SK-N-SH (cell line): ENCODE data around the gene NYAP1. TPM values are rescaled to one million over a fixed set of nuclear protein-coding genes. Genes with fewer than 3 reads are reported as not detected.

Experiments
- CTCF ChIA-PET: fragments of 300-600, 350-600 bp; formaldehyde crosslinking; extraction: SDS; loops from one replicate; lab custom pipeline; 2021; lab: Yijun Ruan, JAX
- POLR2A ChIA-PET: fragments of 350-600 bp; sonication (Branson Sonifier 250); formaldehyde crosslinking; extraction: SDS; loops from one replicate; lab custom pipeline; 2020; ENCODE audit warnings: antibody characterized with exemption, inconsistent platforms; lab: Yijun Ruan, JAX
- DNase-seq: peaks from one replicate; pipeline ENCODE4 v3.0.0; 2012
- H2AFZ ChIP-seq: fragments of 200-600 bp; sonication (generic); 2 replicates; pipeline ENCODE4 v1.8.1; 2016; ENCODE audit warnings: antibody characterized with exemption, mild to moderate bottlenecking, low read depth
- H3F3A ChIP-seq: fragments of 200-600 bp; sonication (generic); replicated peaks from 2 replicates; pipeline ENCODE3; 2016; ENCODE audit warnings: antibody characterized with exemption, mild to moderate bottlenecking; ENCODE audit not compliant: insufficient read depth
- H3K27ac ChIP-seq, 2 experiments: fragments of 200-500 bp in 1 of 2; fragments of 200-600 bp in 1 of 2; sonication (Bioruptor generic) in 1 of 2; sonication (generic), shearing (Covaris generic) in 1 of 2; 2 replicates each; pipeline versions ENCODE4 v1.5.1 to v1.6.1; 2014 to 2016; ENCODE audit warnings: low read depth in 2 of 2, inconsistent platforms in 1 of 2, low read length in 1 of 2, mild to moderate bottlenecking in 1 of 2, mixed read lengths in 1 of 2
- H3K27me3 ChIP-seq: fragments of 200-600 bp; sonication (generic), shearing (Covaris generic); 2 replicates; pipeline ENCODE4 v1.6.1; 2016; ENCODE audit warnings: mixed run types; ENCODE audit not compliant: insufficient read depth
- H3K36me3 ChIP-seq, 2 experiments: fragments of 200-500 bp in 1 of 2; fragments of 200-600 bp in 1 of 2; sonication (Bioruptor generic) in 1 of 2; sonication (generic) in 1 of 2; replicated peaks in 1 of 2; 2 replicates each; pipeline versions ENCODE3 to v1.5.1; 2014 to 2016; ENCODE audit warnings: low read length in 1 of 2, mild to moderate bottlenecking in 1 of 2; ENCODE audit not compliant: insufficient read depth in 2 of 2, control insufficient read depth in 1 of 2
- H3K4me1 ChIP-seq, 2 experiments: fragments of 200-500 bp in 1 of 2; fragments of 200-600 bp in 1 of 2; sonication (Bioruptor generic) in 1 of 2; sonication (generic), shearing (Covaris generic) in 1 of 2; 2 replicates each; pipeline versions ENCODE4 v1.5.1 to v1.6.1; 2014 to 2016; ENCODE audit warnings: low read depth in 1 of 2, low read length in 1 of 2, mixed run types in 1 of 2; ENCODE audit not compliant: insufficient read depth in 2 of 2, control insufficient read depth in 1 of 2
- H3K4me2 ChIP-seq: fragments of 200-600 bp; sonication (generic), shearing (Covaris generic); 2 replicates; pipeline ENCODE4 v1.6.1; 2017; ENCODE audit warnings: mixed run types
- H3K4me3 ChIP-seq, 2 experiments: fragments of 200-500 bp in 1 of 2; fragments of 200-600 bp in 1 of 2; sonication (Bioruptor generic) in 1 of 2; sonication (generic), shearing (Covaris generic) in 1 of 2; 2 replicates each; pipeline versions ENCODE4 v1.5.1 to v1.8.1; 2014 to 2016; ENCODE audit warnings: low read depth in 2 of 2, inconsistent platforms in 1 of 2, low read length in 1 of 2, mild to moderate bottlenecking in 1 of 2, mixed read lengths in 1 of 2, moderate library complexity in 1 of 2
- H3K79me2 ChIP-seq: fragments of 200-600 bp; sonication (generic); 2 replicates; pipeline ENCODE4 v1.8.1; 2017; ENCODE audit warnings: mild to moderate bottlenecking; ENCODE audit not compliant: insufficient read depth
- H3K9ac ChIP-seq: fragments of 200-600 bp; sonication (generic); 2 replicates; pipeline ENCODE4 v1.6.1; 2017; ENCODE audit warnings: mixed run types
- H3K9me2 ChIP-seq: fragments of 200-600 bp; sonication (generic); 2 replicates; pipeline ENCODE4 v1.6.1; 2017; ENCODE audit warnings: mixed run types
- H3K9me3 ChIP-seq: fragments of 200-600 bp; sonication (generic); 2 replicates; pipeline ENCODE4 v1.6.1; 2017; ENCODE audit warnings: mixed run types, mild to moderate bottlenecking, moderate library complexity
- H4K20me1 ChIP-seq: fragments of 200-600 bp; sonication (generic); 2 replicates; pipeline ENCODE4 v1.6.1; 2017; ENCODE audit warnings: mild to moderate bottlenecking, mixed run types; ENCODE audit not compliant: insufficient read depth
- CHD2 ChIP-seq: fragments of 150-350 bp; IDR thresholded peaks from 2 replicates; pipeline ENCODE4 v1.6.1; 2018; ENCODE audit warnings: low read length; ENCODE audit not compliant: partially characterized antibody
- ELF1 ChIP-seq: IDR thresholded peaks from 2 replicates; pipeline ENCODE4 v1.4.0; 2012
- EP300 ChIP-seq, 2 experiments: IDR thresholded peaks; 2 replicates each; pipeline versions ENCODE4 v1.4.0 to v1.6.1; 2012; ENCODE audit warnings: borderline replicate concordance in 1 of 2, low read depth in 1 of 2, low read length in 1 of 2
- EZH2phosphoT487 ChIP-seq: fragments of 200-600 bp; sonication (generic); IDR thresholded peaks from 2 replicates; pipeline ENCODE4 v1.6.1; 2017; ENCODE audit warnings: low read depth, mixed run types, mild to moderate bottlenecking, antibody characterized with exemption, moderate library complexity, borderline replicate concordance
- FOSL2 ChIP-seq: IDR thresholded peaks from 2 replicates; pipeline ENCODE4 v1.4.0; 2012; ENCODE audit warnings: low read depth, mild to moderate bottlenecking, moderate library complexity, borderline replicate concordance
- FOXJ3 ChIP-seq: sonication (generic); formaldehyde crosslinking; IDR thresholded peaks from 2 replicates; pipeline ENCODE4 v1.5.1; 2020; ENCODE audit warnings: mild to moderate bottlenecking, missing genetic modification reagents
- FOXM1 ChIP-seq: IDR thresholded peaks from 2 replicates; pipeline ENCODE4 v1.4.0; 2012; ENCODE audit warnings: low read depth, mild to moderate bottlenecking
- JUND ChIP-seq: IDR thresholded peaks from 2 replicates; pipeline ENCODE4 v1.4.0; 2012
- MAX ChIP-seq: IDR thresholded peaks from 2 replicates; pipeline ENCODE4 v1.4.0; 2012; ENCODE audit warnings: low read depth
- MXI1 ChIP-seq: IDR thresholded peaks from 2 replicates; pipeline ENCODE4 v1.6.1; 2012; ENCODE audit warnings: mild to moderate bottlenecking, low read depth, low read length, improper control_type of control experiment
- NFIC ChIP-seq: IDR thresholded peaks from 2 replicates; pipeline ENCODE4 v1.4.0; 2012; ENCODE audit warnings: borderline replicate concordance
- NRF1 ChIP-seq: IDR thresholded peaks from 2 replicates; pipeline ENCODE4 v1.6.1; 2012; ENCODE audit warnings: low read depth, mild to moderate bottlenecking, low read length
- POLR2AphosphoS5 ChIP-seq: IDR thresholded peaks from 2 replicates; pipeline ENCODE4 v1.6.1; 2012; ENCODE audit warnings: low read depth, low read length
- RAD21 ChIP-seq: IDR thresholded peaks from 2 replicates; pipeline ENCODE4 v1.6.1; 2012; ENCODE audit warnings: mild to moderate bottlenecking, low read length
- RCOR1 ChIP-seq: fragments of 150-350 bp; IDR thresholded peaks from 2 replicates; pipeline ENCODE4 v1.6.1; 2017; ENCODE audit warnings: antibody characterized with exemption, low read length
- RFX5 ChIP-seq: IDR thresholded peaks from 2 replicates; pipeline ENCODE4 v1.6.1; 2012; ENCODE audit warnings: mild to moderate bottlenecking, improper control_type of control experiment, low read length
- RXRA ChIP-seq: IDR thresholded peaks from 2 replicates; pipeline ENCODE4 v1.4.0; 2012; ENCODE audit warnings: low read depth, mild to moderate bottlenecking, borderline replicate concordance
- SIN3A ChIP-seq: IDR thresholded peaks from 2 replicates; pipeline ENCODE4 v1.6.1; 2012; ENCODE audit warnings: low read depth, mild to moderate bottlenecking, low read length, moderate library complexity, borderline replicate concordance
- TAF1 ChIP-seq: IDR thresholded peaks from 2 replicates; pipeline ENCODE4 v1.6.1; 2012; ENCODE audit warnings: low read depth, mild to moderate bottlenecking, low read length, moderate library complexity, borderline replicate concordance
- TEAD4 ChIP-seq: IDR thresholded peaks from 2 replicates; pipeline ENCODE4 v1.4.0; 2012; ENCODE audit warnings: mild to moderate bottlenecking, borderline replicate concordance; ENCODE audit not compliant: insufficient read depth
- YY1 ChIP-seq: IDR thresholded peaks from 2 replicates; pipeline ENCODE4 v1.4.0; 2012; ENCODE audit warnings: low read depth, mild to moderate bottlenecking
- WGBS: methylation state at CpG from one replicate; pipeline ENCODE4 v1.1.6; 2017; ENCODE audit warnings: low lambda C conversion rate; 5-methylcytosine and 5-hydroxymethylcytosine counted together
- polyA plus RNA-seq, 3 experiments: library from polyadenylated mRNA; depleted of rRNA; stranded (reverse); fragments of >200 nt; gene quantifications; 2 replicates each; pipeline ENCODE4 v1.2.3, GENCODE V29; 2012
- TF ChIP-seq, protein P1 (sequence below): IDR thresholded peaks from 2 replicates; pipeline ENCODE4 v1.6.1; 2012; ENCODE audit warnings: mild to moderate bottlenecking, low read depth, low read length, moderate library complexity
- TF ChIP-seq, protein P2 (sequence below): fragments of 150-350 bp; IDR thresholded peaks from 2 replicates; pipeline ENCODE4 v1.6.1; 2017; ENCODE audit warnings: antibody characterized with exemption, low read length, low read depth, borderline replicate concordance

Gene NYAP1
- polyA plus RNA-seq, 1 of the 3 experiments (the other 2 are of a cell fraction), result 6.0 TPM

DNA sequence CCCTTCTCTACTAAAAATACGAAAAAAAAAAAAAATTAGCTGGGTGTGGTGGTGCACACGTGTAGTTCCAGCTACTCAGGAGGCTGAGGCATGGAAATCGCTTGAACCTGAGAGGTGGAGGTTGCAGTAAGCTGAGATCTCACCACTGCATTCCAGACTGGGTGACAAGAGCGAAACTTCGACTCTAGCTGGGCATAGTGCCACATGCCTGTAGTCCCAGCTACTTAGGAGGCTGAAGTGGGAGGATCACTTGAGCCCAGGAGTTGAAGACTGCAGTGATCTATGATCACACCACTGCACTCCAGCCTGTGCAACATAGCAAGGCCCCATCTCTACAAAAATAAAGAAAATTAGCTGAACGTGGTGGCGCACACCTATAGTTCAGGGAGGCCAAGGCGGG is 18.4 kb upstream of the NYAP1 start:
- Histone ChIP-seq H3K4me3 (no peak overlapping the region), H3K27me3 (no peaks in the 10 kb centered on the region), H3F3A (peaks cover 12% of the 10 kb centered on the region), H3K79me2 (no peaks in the 10 kb centered on the region), H3K4me1 (peaks cover 3 to 15% of the 10 kb centered on the region in 2 experiments; a peak in 3 of 4 replicates), H3K9me2 (no peaks in the 10 kb centered on the region), H3K36me3 (no peaks in the 10 kb centered on the region), H4K20me1 (no peaks in the 10 kb centered on the region), H3K4me2 (no peak overlapping the region; the same call in 1 of the 2 replicates), H2AFZ (no peak overlapping the region), H3K9ac (no peak overlapping the region), H3K27ac (no peak overlapping the region), H3K9me3 (no peaks in the 10 kb centered on the region)
- WGBS, result 71% methylated on average over 8 of the region's 8 CpGs
- POLR2A ChIA-PET, result interaction anchor here (0.7 to 1.3 kb wide), 4 partner anchors 14 to 83 kb away, joined by 3 to 4 read pairs (median 4); partner anchors contain the start of gene TSC22D4
- no peak for TF ChIP-seq FOXJ3 (CRISPR knock-in tag)
- TF ChIP-seq, protein P1, sequence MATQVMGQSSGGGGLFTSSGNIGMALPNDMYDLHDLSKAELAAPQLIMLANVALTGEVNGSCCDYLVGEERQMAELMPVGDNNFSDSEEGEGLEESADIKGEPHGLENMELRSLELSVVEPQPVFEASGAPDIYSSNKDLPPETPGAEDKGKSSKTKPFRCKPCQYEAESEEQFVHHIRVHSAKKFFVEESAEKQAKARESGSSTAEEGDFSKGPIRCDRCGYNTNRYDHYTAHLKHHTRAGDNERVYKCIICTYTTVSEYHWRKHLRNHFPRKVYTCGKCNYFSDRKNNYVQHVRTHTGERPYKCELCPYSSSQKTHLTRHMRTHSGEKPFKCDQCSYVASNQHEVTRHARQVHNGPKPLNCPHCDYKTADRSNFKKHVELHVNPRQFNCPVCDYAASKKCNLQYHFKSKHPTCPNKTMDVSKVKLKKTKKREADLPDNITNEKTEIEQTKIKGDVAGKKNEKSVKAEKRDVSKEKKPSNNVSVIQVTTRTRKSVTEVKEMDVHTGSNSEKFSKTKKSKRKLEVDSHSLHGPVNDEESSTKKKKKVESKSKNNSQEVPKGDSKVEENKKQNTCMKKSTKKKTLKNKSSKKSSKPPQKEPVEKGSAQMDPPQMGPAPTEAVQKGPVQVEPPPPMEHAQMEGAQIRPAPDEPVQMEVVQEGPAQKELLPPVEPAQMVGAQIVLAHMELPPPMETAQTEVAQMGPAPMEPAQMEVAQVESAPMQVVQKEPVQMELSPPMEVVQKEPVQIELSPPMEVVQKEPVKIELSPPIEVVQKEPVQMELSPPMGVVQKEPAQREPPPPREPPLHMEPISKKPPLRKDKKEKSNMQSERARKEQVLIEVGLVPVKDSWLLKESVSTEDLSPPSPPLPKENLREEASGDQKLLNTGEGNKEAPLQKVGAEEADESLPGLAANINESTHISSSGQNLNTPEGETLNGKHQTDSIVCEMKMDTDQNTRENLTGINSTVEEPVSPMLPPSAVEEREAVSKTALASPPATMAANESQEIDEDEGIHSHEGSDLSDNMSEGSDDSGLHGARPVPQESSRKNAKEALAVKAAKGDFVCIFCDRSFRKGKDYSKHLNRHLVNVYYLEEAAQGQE, result no peak
- no peak for TF ChIP-seq TAF1
- no peak for TF ChIP-seq MXI1
- TF ChIP-seq NRF1, result no peak
- no peak for TF ChIP-seq EZH2phosphoT487
- no peak for TF ChIP-seq EP300 (IDR thresholded peaks at IDR 0.05; ENCODE audit: borderline replicate concordance in 1 of 2, low read depth in 1 of 2, low read length in 1 of 2)
- CTCF ChIA-PET, result interaction anchor here (0.6 to 11.9 kb wide), 35 partner anchors 10 to 366 kb away, joined by 3 to 398 read pairs (median 5); partner anchors contain the start of genes NYAP1, PCOLCE and TSC22D4
- DNase-seq, result no peak

DNA sequence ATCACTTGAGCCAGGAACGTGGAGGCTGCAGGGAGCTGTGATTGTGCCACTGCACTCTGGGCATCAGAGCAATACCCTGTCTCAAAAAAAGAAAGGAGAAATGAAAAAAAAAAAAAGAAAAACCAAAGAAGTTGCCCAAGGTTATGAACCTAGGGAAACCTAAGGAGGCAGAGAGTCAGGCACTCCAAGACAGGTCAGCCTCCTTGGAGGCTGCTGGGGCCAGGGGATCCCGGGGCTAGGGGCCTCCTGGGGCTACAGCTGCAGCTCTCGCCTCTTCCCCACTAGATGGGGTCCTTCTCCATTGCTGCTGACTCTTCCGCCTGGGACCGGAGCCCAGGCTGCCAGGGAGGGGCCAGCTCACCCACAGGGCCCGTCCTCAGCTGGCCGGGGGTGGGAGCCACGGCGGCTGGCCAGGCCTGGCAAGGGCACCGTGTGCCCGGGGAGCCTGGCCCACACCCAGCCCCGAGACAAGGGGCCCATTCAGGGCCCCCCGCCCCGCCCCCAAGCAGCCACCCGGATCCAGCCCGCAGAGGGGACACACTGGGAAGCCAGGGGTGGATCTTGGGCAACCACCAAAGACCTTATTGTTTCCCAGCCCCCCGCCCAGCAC is 17.9 kb upstream of the NYAP1 start:
- Histone ChIP-seq H3K9me3 (no peaks in the 10 kb centered on the region), H3K4me2 (no peak overlapping the region; the same call in 1 of the 2 replicates), H3K9me2 (no peaks in the 10 kb centered on the region), H3K27me3 (no peaks in the 10 kb centered on the region), H3K36me3 (peaks cover 0 to 4% of the 10 kb centered on the region in 2 experiments), H2AFZ (no peak overlapping the region), H3K4me1 (peaks cover 3 to 15% of the 10 kb centered on the region in 2 experiments; a peak in 3 of 4 replicates), H3K27ac (peak overlapping the region in 1 of 2 experiments; percentile 1; a peak in 1 of 4 replicates), H3K4me3 (no peak overlapping the region), H4K20me1 (no peaks in the 10 kb centered on the region), H3K79me2 (no peaks in the 10 kb centered on the region), H3K9ac (no peak overlapping the region), H3F3A (peaks cover 12% of the 10 kb centered on the region)
- ChIA-PET POLR2A (interaction anchor here (0.7 to 1.3 kb wide), 4 partner anchors 13 to 83 kb away, joined by 3 to 4 read pairs (median 4); partner anchors contain the start of gene TSC22D4), CTCF (interaction anchor here (0.6 to 11.9 kb wide), 37 partner anchors 9 to 366 kb away, joined by 3 to 398 read pairs (median 5); partner anchors contain the start of genes NYAP1, PCOLCE and TSC22D4)
- DNase-seq, result peak; percentile 98
- 20% methylated on average over 8 of the region's 17 CpGs for WGBS
- TF ChIP-seq POLR2AphosphoS5, result peak; percentile 39
- TF ChIP-seq FOXM1, result no peak
- no peak for TF ChIP-seq FOXJ3 (CRISPR knock-in tag)
- no peak for TF ChIP-seq RXRA
- TF ChIP-seq YY1, result no peak
- TF ChIP-seq EP300 (IDR thresholded peaks at IDR 0.05; ENCODE audit: borderline replicate concordance in 1 of 2, low read depth in 1 of 2, low read length in 1 of 2), result no peak
- no peak for TF ChIP-seq TEAD4
- no peak for TF ChIP-seq RFX5
- no peak for TF ChIP-seq RCOR1
- no peak for TF ChIP-seq CHD2
- TF ChIP-seq, protein P2, sequence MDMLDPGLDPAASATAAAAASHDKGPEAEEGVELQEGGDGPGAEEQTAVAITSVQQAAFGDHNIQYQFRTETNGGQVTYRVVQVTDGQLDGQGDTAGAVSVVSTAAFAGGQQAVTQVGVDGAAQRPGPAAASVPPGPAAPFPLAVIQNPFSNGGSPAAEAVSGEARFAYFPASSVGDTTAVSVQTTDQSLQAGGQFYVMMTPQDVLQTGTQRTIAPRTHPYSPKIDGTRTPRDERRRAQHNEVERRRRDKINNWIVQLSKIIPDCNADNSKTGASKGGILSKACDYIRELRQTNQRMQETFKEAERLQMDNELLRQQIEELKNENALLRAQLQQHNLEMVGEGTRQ, result no peak
- peak; percentile 87 for TF ChIP-seq RAD21
- TF ChIP-seq MXI1, result peak; percentile 55
- TF ChIP-seq MAX, result no peak
- TF ChIP-seq NFIC, result peak; percentile 81
- TF ChIP-seq ELF1, result peak; percentile 80
- TF ChIP-seq FOSL2, result no peak
- TF ChIP-seq JUND, result no peak
- peak; percentile 69; the same call in 1 of the 2 replicates for TF ChIP-seq SIN3A
